Esophagus muscularis mucosa (tissue), 4 donors: ENCODE results near the gene CYP39A1.

Source experiments
- EP300 ChIP-seq: sonication (generic); formaldehyde crosslinking; IDR thresholded peaks from one replicate; pipeline ENCODE4 v1.6.1; 2017; ENCODE audit warnings: antibody characterized with exemption
- POLR2A ChIP-seq: fragments of 450-650 bp; IDR thresholded peaks from one replicate; pipeline ENCODE4 v1.6.1; 2017; ENCODE audit warnings: antibody characterized with exemption, moderate library complexity, mild to moderate bottlenecking, low read depth
- POLR2AphosphoS5 ChIP-seq, 2 donors: sonication (generic); formaldehyde crosslinking; IDR thresholded peaks; one replicate each; pipeline ENCODE4 v1.6.1; 2017; ENCODE audit warnings: antibody characterized with exemption in 2 of 2
- TF ChIP-seq, protein P1 (sequence below), 3 experiments: fragments of 200-600 bp in 2 of 3; fragments of 450-650 bp in 1 of 3; sonication (generic) in 2 of 3; IDR thresholded peaks; one replicate each; pipeline ENCODE4 v1.5.1; 2017 to 2019; ENCODE audit warnings: antibody characterized with exemption in 3 of 3, mild to moderate bottlenecking in 2 of 3, moderate library complexity in 1 of 3

DNA sequence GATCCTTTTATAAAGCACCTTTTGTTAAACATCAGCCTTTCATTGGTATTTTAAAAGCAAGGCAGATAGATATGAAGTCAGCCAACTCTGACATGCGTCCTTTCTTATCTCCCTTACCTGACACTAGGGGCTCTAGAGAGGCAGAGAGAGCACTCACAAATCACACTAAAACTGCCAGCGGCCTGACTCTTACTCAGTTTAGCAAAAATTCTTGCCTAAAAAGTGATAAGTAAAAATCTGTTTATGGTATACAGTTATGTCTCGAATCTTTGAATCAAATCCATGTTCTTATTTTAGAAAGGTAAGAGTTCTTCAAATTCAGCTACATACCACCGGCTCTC is 24.7 kb upstream of the CYP39A1 start:
- TF ChIP-seq, protein P1, sequence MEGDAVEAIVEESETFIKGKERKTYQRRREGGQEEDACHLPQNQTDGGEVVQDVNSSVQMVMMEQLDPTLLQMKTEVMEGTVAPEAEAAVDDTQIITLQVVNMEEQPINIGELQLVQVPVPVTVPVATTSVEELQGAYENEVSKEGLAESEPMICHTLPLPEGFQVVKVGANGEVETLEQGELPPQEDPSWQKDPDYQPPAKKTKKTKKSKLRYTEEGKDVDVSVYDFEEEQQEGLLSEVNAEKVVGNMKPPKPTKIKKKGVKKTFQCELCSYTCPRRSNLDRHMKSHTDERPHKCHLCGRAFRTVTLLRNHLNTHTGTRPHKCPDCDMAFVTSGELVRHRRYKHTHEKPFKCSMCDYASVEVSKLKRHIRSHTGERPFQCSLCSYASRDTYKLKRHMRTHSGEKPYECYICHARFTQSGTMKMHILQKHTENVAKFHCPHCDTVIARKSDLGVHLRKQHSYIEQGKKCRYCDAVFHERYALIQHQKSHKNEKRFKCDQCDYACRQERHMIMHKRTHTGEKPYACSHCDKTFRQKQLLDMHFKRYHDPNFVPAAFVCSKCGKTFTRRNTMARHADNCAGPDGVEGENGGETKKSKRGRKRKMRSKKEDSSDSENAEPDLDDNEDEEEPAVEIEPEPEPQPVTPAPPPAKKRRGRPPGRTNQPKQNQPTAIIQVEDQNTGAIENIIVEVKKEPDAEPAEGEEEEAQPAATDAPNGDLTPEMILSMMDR (IDR thresholded peaks at IDR 0.05) = no peak
- TF ChIP-seq POLR2A (no peak), EP300 (no peak), POLR2AphosphoS5 (IDR thresholded peaks at IDR 0.05) (no peak)
